MG63 (cell line): ENCODE measurements around the gene IFNA5. TPM values are rescaled to one million over a fixed set of nuclear protein-coding genes. Genes with fewer than 3 reads are reported as not detected.

Experiments used
- DNase-seq: peaks from one replicate; pipeline ENCODE4 v3.0.0-alpha.2; 2020
- H3K27me3 ChIP-seq: fragments of 250-450 bp; sonication (Bioruptor Pico); 2 replicates; pipeline ENCODE4 v1.5.1; 2020; ENCODE audit warnings: mild to moderate bottlenecking, moderate library complexity
- H3K36me3 ChIP-seq: fragments of 250-450 bp; sonication (Bioruptor Pico); 2 replicates; pipeline ENCODE4 v1.5.1; 2020; ENCODE audit warnings: mild to moderate bottlenecking, moderate library complexity
- H3K4me3 ChIP-seq: fragments of 250-450 bp; sonication (Bioruptor Pico); 2 replicates; pipeline ENCODE4 v1.5.1; 2020; ENCODE audit warnings: mild to moderate bottlenecking, moderate library complexity
- H3K9me3 ChIP-seq: fragments of 250-450 bp; sonication (Bioruptor Pico); 2 replicates; pipeline ENCODE4 v1.5.1; 2020; ENCODE audit warnings: mild to moderate bottlenecking, moderate library complexity
- total RNA-seq: library from RNA; depleted of rRNA; stranded (reverse); fragments of >200 nt; shearing (Covaris generic); gene quantifications from 2 replicates; pipeline ENCODE4 v1.2.3, GENCODE V29; 2014; ENCODE audit warnings: low replicate concordance; rRNA removed

Gene IFNA5
- total RNA-seq, 1 experiment from 2014 or later = not detected

GRCh38 chr9:21255538-21256212 is 49.4 kb downstream of the IFNA5 start:
- no peaks in the 10 kb centered on the region for H3K9me3 ChIP-seq
- H3K4me3 ChIP-seq = no peak overlapping the region
- DNase-seq = no peak
- H3K27me3 ChIP-seq = peaks cover 70% of the 10 kb centered on the region
- H3K36me3 ChIP-seq = no peaks in the 10 kb centered on the region

Other genes starting within 250 kb of the IFNA5 start
- 0.81 and 4.1 TPM in 2 replicates for gene IFNB1, start 227.4 kb downstream of the IFNA5 start, total RNA-seq
- not detected in 2 replicates for gene IFNW1, start 163.5 kb downstream of the IFNA5 start, total RNA-seq
- not detected in 2 replicates for gene IFNA21, start 138.7 kb downstream of the IFNA5 start, total RNA-seq
- not detected in 2 replicates for gene IFNA4, start 117.7 kb downstream of the IFNA5 start, total RNA-seq
- gene IFNA7, start 103.1 kb downstream of the IFNA5 start, total RNA-seq = not detected in 2 replicates
- not detected in 2 replicates for gene IFNA10, start 98.2 kb downstream of the IFNA5 start, total RNA-seq
- gene IFNA16, start 88.0 kb downstream of the IFNA5 start, total RNA-seq = not detected in 2 replicates
- gene IFNA17, start 77.1 kb downstream of the IFNA5 start, total RNA-seq = not detected in 2 replicates
- not detected in 2 replicates for gene IFNA14, start 65.3 kb downstream of the IFNA5 start, total RNA-seq
- gene KLHL9, start 30.1 kb upstream of the IFNA5 start, total RNA-seq = 46.6 and 58.6 TPM in 2 replicates
- gene IFNA6, start 45.6 kb upstream of the IFNA5 start, total RNA-seq = not detected in 2 replicates
- not detected in 2 replicates for gene IFNA13, start 62.7 kb upstream of the IFNA5 start, total RNA-seq
- not detected in 2 replicates for gene IFNA2, start 80.1 kb upstream of the IFNA5 start, total RNA-seq
- not detected in 2 replicates for gene IFNA8, start 103.8 kb upstream of the IFNA5 start, total RNA-seq
- gene IFNA1, start 135.1 kb upstream of the IFNA5 start, total RNA-seq = not detected in 2 replicates
- 0.92 TPM in 1 of 2 replicates, not detected in the other for gene IFNE, start 177.0 kb upstream of the IFNA5 start, total RNA-seq